AG04450 (cell line): ENCODE measurements around the gene CEACAM21. TPM values are rescaled to one million over a fixed set of nuclear protein-coding genes. Genes with fewer than 3 reads are reported as not detected.

Experiments used
- CTCF ChIA-PET: fragments of 300-600, 350-600 bp; formaldehyde crosslinking; extraction: SDS; loops from one replicate; lab custom pipeline; 2022; ENCODE audit warnings: antibody characterized with exemption, inconsistent platforms; lab: Charles Lee
- POLR2A ChIA-PET: fragments of 350-600 bp; formaldehyde crosslinking; extraction: SDS; loops from one replicate; lab custom pipeline; 2021; ENCODE audit warnings: antibody characterized with exemption, inconsistent platforms; lab: Yijun Ruan, JAX
- DNase-seq: peaks from one replicate; pipeline ENCODE4 v3.0.0-alpha.2; 2011; ENCODE audit warnings: low read depth, low spot score
- H3K27ac ChIP-seq: one replicate; pipeline ENCODE4 v1.5.1; 2012; ENCODE audit warnings: low read depth, low read length, control low read depth
- H3K27me3 ChIP-seq: one replicate; pipeline ENCODE4 v1.6.0; 2012; ENCODE audit warnings: low read length; ENCODE audit not compliant: control insufficient read depth, insufficient read depth
- H3K4me3 ChIP-seq: 2 replicates; pipeline ENCODE4 v1.5.1; 2011; ENCODE audit warnings: mild to moderate bottlenecking, low read depth, low read length, control low read depth
- H3K9me3 ChIP-seq: 2 replicates; pipeline ENCODE4 v1.5.1; 2012; ENCODE audit warnings: low read length; ENCODE audit not compliant: control insufficient read depth, insufficient read depth
- CTCF ChIP-seq: IDR thresholded peaks from 2 replicates; pipeline ENCODE4 v1.5.1; 2011; ENCODE audit warnings: low read depth, low read length, control low read depth, inconsistent platforms
- polyA plus RNA-seq: library from polyadenylated mRNA; depleted of rRNA; stranded (reverse); fragments of >200 nt; gene quantifications from 2 replicates; pipeline ENCODE4 v1.2.3, GENCODE V29; 2011

CEACAM21 gene
- polyA plus RNA-seq, 1 experiment, result not detected

- H3K27me3 ChIP-seq, result no peaks in the 10 kb centered on the region
- POLR2A ChIA-PET, result no interaction called here
- H3K4me3 ChIP-seq, result no peak overlapping the region
- H3K9me3 ChIP-seq, result no peaks in the 10 kb centered on the region
- CTCF ChIA-PET, result interaction anchor here (0.7 kb wide), 1 partner anchor 142 kb away, joined by 3 read pairs; no protein-coding TSS in a partner anchor
- DNase-seq, result no peak
- no peak for TF ChIP-seq CTCF
- H3K27ac ChIP-seq, result no peak overlapping the region
Observed at GRCh38 chr19:41591951-41592562, 16.1 kb downstream of the CEACAM21 start.

- peak; percentile 6 for DNase-seq
- Histone ChIP-seq H3K9me3 (no peaks in the 10 kb centered on the region), H3K27ac (no peak overlapping the region), H3K4me3 (no peak overlapping the region), H3K27me3 (no peaks in the 10 kb centered on the region)
- ChIA-PET POLR2A (no interaction called here), CTCF (interaction anchor here (1.0 to 1.5 kb wide), 4 partner anchors 9 to 146 kb away, joined by 3 to 5 read pairs (median 3); no protein-coding TSS in a partner anchor)
- peak; percentile 59 for TF ChIP-seq CTCF
Observed at GRCh38 chr19:41595258-41595889, 19.4 kb downstream of the CEACAM21 start.

GRCh38 chr19:41595890-41596280 is 19.9 kb downstream of the CEACAM21 start:
- CTCF ChIA-PET, result interaction anchor here (1.0 to 1.5 kb wide), 4 partner anchors 8 to 24 kb away, joined by 3 to 5 read pairs (median 4); no protein-coding TSS in a partner anchor
- Histone ChIP-seq H3K27ac (no peak overlapping the region), H3K9me3 (no peaks in the 10 kb centered on the region), H3K4me3 (no peak overlapping the region), H3K27me3 (no peaks in the 10 kb centered on the region)
- no peak for DNase-seq
- TF ChIP-seq CTCF, result no peak
- POLR2A ChIA-PET, result no interaction called here

- Histone ChIP-seq H3K4me3 (no peak overlapping the region), H3K27ac (no peak overlapping the region), H3K9me3 (no peaks in the 10 kb centered on the region; the same call in 1 of the 2 replicates), H3K27me3 (peaks cover 3% of the 10 kb centered on the region)
- TF ChIP-seq CTCF, result peak; percentile 97
- ChIA-PET POLR2A (no interaction called here), CTCF (interaction anchor here (0.6 to 1.9 kb wide), 19 partner anchors 10 to 361 kb away, joined by 3 to 7 read pairs (median 4); no protein-coding TSS in a partner anchor)
- DNase-seq, result peak; percentile 18
Observed at GRCh38 chr19:41597600-41598041, 21.7 kb downstream of the CEACAM21 start.
